Ramos (cell line): ENCODE data around the gene TMA7B.
"Not testable (repeated sequence)": the region's sequence is repeated elsewhere in the genome, so short reads cannot be mapped to it uniquely, and the experiment has no call there.

Experiments
- in situ Hi-C: fragments of 300-500 bp; cut with MboI; formaldehyde crosslinking; loops from one replicate; pipeline ENCODE4 v1.14.3; 2022; ENCODE audit warnings: low sequenced_read_pairs; ENCODE audit not compliant: unreplicated experiment

Gene TMA7B

GRCh38 chr22:39979048-39979447 is 18.9 kb downstream of the TMA7B start:
- in situ Hi-C loops = no loop called here

GRCh38 chr22:39979458-39979857 is 19.3 kb downstream of the TMA7B start:
- in situ Hi-C loops = no loop called here

GRCh38 chr22:39980596-39980995 is 20.4 kb downstream of the TMA7B start:
- in situ Hi-C loops = no loop called here

GRCh38 chr22:39983346-39983745 is 23.1 kb downstream of the TMA7B start:
- in situ Hi-C loops = no loop called here

- in situ Hi-C loops = no loop called here
Observed at GRCh38 chr22:39984006-39984405, 23.8 kb downstream of the TMA7B start.

GRCh38 chr22:39984746-39985145 is 24.5 kb downstream of the TMA7B start:
- in situ Hi-C loops = no loop called here

- in situ Hi-C loops = no loop called here
Observed at GRCh38 chr22:39985383-39986035, 25.3 kb downstream of the TMA7B start.

- in situ Hi-C loops = no loop called here
Observed at GRCh38 chr22:39988386-39989114, 28.4 kb downstream of the TMA7B start.

GRCh38 chr22:39989633-39990032 is 29.4 kb downstream of the TMA7B start:
- in situ Hi-C loops = no loop called here

GRCh38 chr22:39990686-39991085 is 30.5 kb downstream of the TMA7B start:
- in situ Hi-C loops = no loop called here

- in situ Hi-C loops = no loop called here
Observed at GRCh38 chr22:39991159-39991860, 31.1 kb downstream of the TMA7B start.

- in situ Hi-C loops = no loop called here
Observed at GRCh38 chr22:39992088-39992826, 32.1 kb downstream of the TMA7B start.

GRCh38 chr22:39992894-39993293 is 32.7 kb downstream of the TMA7B start:
- in situ Hi-C loops = not testable (repeated sequence)

- in situ Hi-C loops = no loop called here
Observed at GRCh38 chr22:39994041-39994565, 33.9 kb downstream of the TMA7B start.

GRCh38 chr22:39994566-39995392 is 34.6 kb downstream of the TMA7B start, which contains the start of gene FAM83F:
FAM83F (plus strand) TSS chr22:39994954; CDS start chr22:39995043, 89 bp downstream.
- in situ Hi-C loops = no loop called here

- in situ Hi-C loops = no loop called here
Observed at GRCh38 chr22:39995393-39996252, 35.4 kb downstream of the TMA7B start.

- in situ Hi-C loops = no loop called here
Observed at GRCh38 chr22:39996732-39997131, 36.5 kb downstream of the TMA7B start.

- in situ Hi-C loops = no loop called here
Observed at GRCh38 chr22:39997421-39997820, 37.2 kb downstream of the TMA7B start.
